Measurements from ENCODE around the gene GBP1.
"Not testable (repeated sequence)": the region's sequence is repeated elsewhere in the genome, so short reads cannot be mapped to it uniquely, and the experiment has no call there.

The GBP1 gene

GRCh38 chr1:89044970-89045721, 19.9 kb downstream of the GBP1 start:
- DNase-seq = no peak
- peaks cover 6% of the 10 kb centered on the region for H3K9me3 ChIP-seq (ENCODE audit: control insufficient read depth, low read length)

DNA sequence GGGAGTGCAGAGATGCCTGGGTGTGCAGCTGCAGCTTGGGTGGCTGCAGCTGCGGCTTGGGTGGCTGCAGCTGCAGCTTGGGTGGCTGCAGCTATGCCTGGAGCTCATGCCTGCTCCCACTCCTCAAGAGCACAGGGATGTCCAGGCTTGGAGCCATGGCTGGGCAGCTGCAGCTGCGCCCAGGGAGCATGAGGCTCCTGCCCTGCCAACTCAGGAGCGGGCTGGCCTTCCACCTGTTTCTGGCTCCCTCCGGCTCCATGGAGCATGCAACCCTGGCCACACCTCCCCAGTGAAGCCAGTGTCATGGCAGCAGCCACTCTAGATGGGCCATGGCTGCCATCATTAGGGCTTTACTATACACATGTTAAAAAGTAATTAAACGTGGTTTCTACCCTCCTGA, 21.1 kb downstream of the GBP1 start:
- DNase-seq = no peak
- no peaks in the 10 kb centered on the region for H3K27me3 ChIP-seq (replicated peaks; ENCODE audit: control insufficient read depth, insufficient read depth, low read length, poor library complexity, severe bottlenecking)
- peaks cover 6% of the 10 kb centered on the region for H3K9me3 ChIP-seq (ENCODE audit: control insufficient read depth, low read length)
- no peak overlapping the region for H3K4me3 ChIP-seq (ENCODE audit: insufficient read depth, low read depth, low read length, poor library complexity, severe bottlenecking)
- H3K36me3 ChIP-seq (ENCODE audit: control insufficient read depth, insufficient read depth, low read length) = no peaks in the 10 kb centered on the region
- no peak overlapping the region for H3K27ac ChIP-seq (ENCODE audit: insufficient read depth, low read length, poor library complexity, severe bottlenecking)
- no peaks in the 10 kb centered on the region for H3K4me1 ChIP-seq (ENCODE audit: control insufficient read depth, insufficient read depth, low read length, poor library complexity, severe bottlenecking)

More at GRCh38 chr1:89044970-89045721, 19.9 kb downstream of the GBP1 start:
- Histone ChIP-seq H3K4me1 (ENCODE audit: control insufficient read depth, insufficient read depth, low read length, poor library complexity, severe bottlenecking) (no peaks in the 10 kb centered on the region), H3K36me3 (ENCODE audit: control insufficient read depth, insufficient read depth, low read length) (no peaks in the 10 kb centered on the region), H3K4me3 (ENCODE audit: insufficient read depth, low read depth, low read length, poor library complexity, severe bottlenecking) (no peak overlapping the region), H3K27ac (ENCODE audit: insufficient read depth, low read length, poor library complexity, severe bottlenecking) (no peak overlapping the region), H3K27me3 (replicated peaks; ENCODE audit: control insufficient read depth, insufficient read depth, low read length, poor library complexity, severe bottlenecking) (no peaks in the 10 kb centered on the region)

DNA sequence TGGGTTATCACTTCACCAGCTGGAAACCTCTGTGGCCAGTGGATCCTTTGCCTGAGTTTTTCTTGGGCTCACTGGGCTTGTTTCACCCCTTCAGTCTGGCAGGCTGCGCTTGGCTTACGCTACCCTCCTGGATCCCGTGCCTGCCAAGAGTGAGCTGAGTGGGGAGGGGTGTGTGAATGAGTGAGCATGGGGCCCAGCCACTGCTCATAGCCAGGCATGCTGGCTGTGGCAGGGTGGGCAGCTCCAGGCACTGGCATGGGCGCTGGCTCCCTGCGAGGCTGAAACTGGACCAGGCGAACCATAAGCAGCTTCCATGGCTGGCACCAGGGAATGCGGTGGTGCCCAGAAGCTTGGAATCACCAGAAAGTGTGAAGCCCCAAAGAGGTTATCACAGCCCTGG, 22.5 kb downstream of the GBP1 start:
- Histone ChIP-seq H3K36me3 (ENCODE audit: control insufficient read depth, insufficient read depth, low read length) (no peaks in the 10 kb centered on the region), H3K4me1 (ENCODE audit: control insufficient read depth, insufficient read depth, low read length, poor library complexity, severe bottlenecking) (no peaks in the 10 kb centered on the region), H3K27ac (ENCODE audit: insufficient read depth, low read length, poor library complexity, severe bottlenecking) (no peak overlapping the region), H3K27me3 (replicated peaks; ENCODE audit: control insufficient read depth, insufficient read depth, low read length, poor library complexity, severe bottlenecking) (no peaks in the 10 kb centered on the region), H3K9me3 (ENCODE audit: control insufficient read depth, low read length) (peaks cover 6% of the 10 kb centered on the region), H3K4me3 (ENCODE audit: insufficient read depth, low read depth, low read length, poor library complexity, severe bottlenecking) (no peak overlapping the region)
- no peak for DNase-seq

GRCh38 chr1:89041721-89042120, 23.3 kb downstream of the GBP1 start:
- Histone ChIP-seq H3K4me1 (ENCODE audit: control insufficient read depth, insufficient read depth, low read length, poor library complexity, severe bottlenecking) (no peaks in the 10 kb centered on the region), H3K27ac (ENCODE audit: insufficient read depth, low read length, poor library complexity, severe bottlenecking) (no peak overlapping the region), H3K27me3 (replicated peaks; ENCODE audit: control insufficient read depth, insufficient read depth, low read length, poor library complexity, severe bottlenecking) (no peaks in the 10 kb centered on the region), H3K36me3 (ENCODE audit: control insufficient read depth, insufficient read depth, low read length) (no peaks in the 10 kb centered on the region), H3K9me3 (ENCODE audit: control insufficient read depth, low read length) (peaks cover 6% of the 10 kb centered on the region), H3K4me3 (ENCODE audit: insufficient read depth, low read depth, low read length, poor library complexity, severe bottlenecking) (no peak overlapping the region)
- no peak for DNase-seq

DNA sequence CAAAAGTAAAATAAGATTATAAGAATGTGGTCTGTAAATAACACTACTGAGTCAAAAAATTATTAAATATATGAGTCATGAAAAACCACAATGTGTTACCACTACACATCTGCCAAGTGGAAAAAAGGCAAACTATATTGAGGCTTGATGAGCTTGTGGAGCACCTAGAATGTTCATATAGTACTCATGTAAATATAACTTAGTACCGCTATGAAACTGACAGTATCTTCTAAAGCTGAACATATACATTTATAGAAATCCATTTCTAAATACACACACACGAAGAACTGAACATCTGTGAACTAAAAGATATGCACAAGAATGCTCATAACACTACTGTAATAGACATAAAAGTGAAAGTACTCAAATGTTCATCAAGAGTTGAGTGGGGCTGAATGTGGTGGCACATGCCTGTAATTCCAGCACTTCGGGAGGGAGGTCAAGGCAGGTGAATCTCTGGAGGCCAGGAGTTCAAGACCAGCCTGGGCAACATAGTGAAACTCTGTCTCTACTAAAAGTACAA, 23.8 kb downstream of the GBP1 start:
- Histone ChIP-seq H3K4me1 (ENCODE audit: control insufficient read depth, insufficient read depth, low read length, poor library complexity, severe bottlenecking) (no peaks in the 10 kb centered on the region), H3K27me3 (replicated peaks; ENCODE audit: control insufficient read depth, insufficient read depth, low read length, poor library complexity, severe bottlenecking) (no peaks in the 10 kb centered on the region), H3K9me3 (ENCODE audit: control insufficient read depth, low read length) (peaks cover 6% of the 10 kb centered on the region), H3K4me3 (ENCODE audit: insufficient read depth, low read depth, low read length, poor library complexity, severe bottlenecking) (no peak overlapping the region), H3K27ac (ENCODE audit: insufficient read depth, low read length, poor library complexity, severe bottlenecking) (no peak overlapping the region), H3K36me3 (ENCODE audit: control insufficient read depth, insufficient read depth, low read length) (no peaks in the 10 kb centered on the region)
- DNase-seq = no peak

DNA sequence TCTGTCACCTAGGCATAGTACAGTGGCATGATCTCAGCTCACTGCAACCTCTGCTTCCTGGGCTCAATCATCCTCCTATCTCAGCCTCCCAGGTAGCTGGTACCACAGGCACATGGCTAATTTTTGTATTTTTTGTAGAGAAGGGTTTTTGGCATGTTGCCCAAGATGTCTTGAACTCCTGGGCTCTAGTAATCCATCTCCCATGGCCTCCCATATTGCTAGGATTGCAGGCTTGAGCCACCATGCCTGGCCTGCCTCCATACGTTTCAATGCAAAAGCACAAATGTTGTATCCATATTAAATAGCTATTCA, 24.7 kb downstream of the GBP1 start:
- DNase-seq = no peak
- no peak overlapping the region for H3K27ac ChIP-seq (ENCODE audit: insufficient read depth, low read length, poor library complexity, severe bottlenecking)
- no peak overlapping the region for H3K4me3 ChIP-seq (ENCODE audit: insufficient read depth, low read depth, low read length, poor library complexity, severe bottlenecking)
- H3K36me3 ChIP-seq (ENCODE audit: control insufficient read depth, insufficient read depth, low read length) = no peaks in the 10 kb centered on the region
- no peaks in the 10 kb centered on the region for H3K27me3 ChIP-seq (replicated peaks; ENCODE audit: control insufficient read depth, insufficient read depth, low read length, poor library complexity, severe bottlenecking)
- peaks cover 6% of the 10 kb centered on the region for H3K9me3 ChIP-seq (ENCODE audit: control insufficient read depth, low read length)
- H3K4me1 ChIP-seq (ENCODE audit: control insufficient read depth, insufficient read depth, low read length, poor library complexity, severe bottlenecking) = peaks cover 3% of the 10 kb centered on the region

DNA sequence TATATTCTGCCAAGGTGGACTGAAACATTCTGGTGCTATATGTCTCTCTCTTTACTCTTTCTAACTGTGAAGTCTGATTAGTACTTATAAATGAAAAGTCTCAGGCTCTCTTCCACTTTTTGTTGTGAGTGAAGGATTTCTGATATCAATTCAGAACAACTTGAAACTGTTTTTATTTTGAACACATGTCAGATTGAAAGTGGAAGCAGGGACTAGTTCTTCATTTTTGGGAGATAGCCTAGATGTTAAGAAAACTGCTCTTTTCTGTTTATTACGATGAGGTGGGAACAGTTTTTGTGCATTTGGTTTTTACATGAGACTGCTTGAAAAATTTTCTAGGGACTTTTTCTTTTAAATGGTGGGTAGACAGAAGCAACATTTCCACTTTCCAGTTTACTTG, 27.8 kb downstream of the GBP1 start:
- Histone ChIP-seq H3K9me3 (ENCODE audit: control insufficient read depth, low read length) (no peaks in the 10 kb centered on the region), H3K36me3 (ENCODE audit: control insufficient read depth, insufficient read depth, low read length) (no peaks in the 10 kb centered on the region), H3K27ac (ENCODE audit: insufficient read depth, low read length, poor library complexity, severe bottlenecking) (no peak overlapping the region), H3K4me1 (ENCODE audit: control insufficient read depth, insufficient read depth, low read length, poor library complexity, severe bottlenecking) (peaks cover 16% of the 10 kb centered on the region), H3K4me3 (ENCODE audit: insufficient read depth, low read depth, low read length, poor library complexity, severe bottlenecking) (no peak overlapping the region), H3K27me3 (replicated peaks; ENCODE audit: control insufficient read depth, insufficient read depth, low read length, poor library complexity, severe bottlenecking) (no peaks in the 10 kb centered on the region)
- no peak for DNase-seq

DNA sequence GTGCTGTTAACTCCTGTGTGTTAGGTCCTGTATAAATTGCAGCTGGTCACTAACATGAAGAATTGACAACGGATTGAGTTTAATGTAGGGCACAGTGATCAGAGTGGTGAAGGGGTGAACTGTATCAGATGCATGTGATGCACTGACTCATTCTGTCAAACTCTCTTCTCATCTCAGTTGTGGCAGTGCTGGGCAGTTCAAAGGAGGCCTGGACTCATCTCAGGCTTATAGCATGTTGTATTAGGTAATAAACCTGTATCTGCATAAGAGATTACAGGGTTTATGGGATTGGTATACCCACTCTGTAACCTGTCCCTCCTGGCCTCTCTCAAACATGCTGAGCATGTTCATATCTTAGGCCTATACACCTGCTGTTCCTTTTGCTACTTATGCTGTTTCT, 29.9 kb downstream of the GBP1 start:
- H3K36me3 ChIP-seq (ENCODE audit: control insufficient read depth, insufficient read depth, low read length) = no peaks in the 10 kb centered on the region
- H3K4me3 ChIP-seq (ENCODE audit: insufficient read depth, low read depth, low read length, poor library complexity, severe bottlenecking) = no peak overlapping the region
- DNase-seq = no peak
- no peaks in the 10 kb centered on the region for H3K9me3 ChIP-seq (ENCODE audit: control insufficient read depth, low read length)
- H3K27me3 ChIP-seq (replicated peaks; ENCODE audit: control insufficient read depth, insufficient read depth, low read length, poor library complexity, severe bottlenecking) = no peaks in the 10 kb centered on the region
- H3K27ac ChIP-seq (ENCODE audit: insufficient read depth, low read length, poor library complexity, severe bottlenecking) = no peak overlapping the region
- peaks cover 16% of the 10 kb centered on the region for H3K4me1 ChIP-seq (ENCODE audit: control insufficient read depth, insufficient read depth, low read length, poor library complexity, severe bottlenecking)

DNA sequence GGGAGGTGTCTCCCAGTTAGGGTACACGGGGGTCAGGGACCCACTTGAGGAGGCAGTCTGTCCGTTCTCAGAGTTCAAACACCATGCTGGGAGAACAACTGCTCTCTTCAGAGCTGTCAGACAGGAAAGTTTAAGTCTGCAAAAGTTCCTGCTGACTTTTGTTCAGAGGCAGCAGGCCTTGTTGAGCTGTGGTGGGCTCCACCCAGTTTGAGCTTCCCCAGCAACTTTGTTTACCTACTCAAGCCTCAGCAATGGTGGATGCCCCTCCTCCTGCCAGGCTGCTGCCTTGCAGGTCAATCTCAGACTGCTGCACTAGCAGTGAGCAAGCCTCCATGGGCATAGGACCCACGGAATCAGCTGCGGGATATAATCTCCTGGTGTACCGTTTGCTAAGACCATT, 31.0 kb downstream of the GBP1 start:
- H3K27ac ChIP-seq (ENCODE audit: insufficient read depth, low read length, poor library complexity, severe bottlenecking) = peak overlapping the region; percentile 22
- DNase-seq; H3K9me3 ChIP-seq (ENCODE audit: control insufficient read depth, low read length); H3K36me3 ChIP-seq (ENCODE audit: control insufficient read depth, insufficient read depth, low read length); H3K4me3 ChIP-seq (ENCODE audit: insufficient read depth, low read depth, low read length, poor library complexity, severe bottlenecking); H3K27me3 ChIP-seq (replicated peaks; ENCODE audit: control insufficient read depth, insufficient read depth, low read length, poor library complexity, severe bottlenecking): not testable (repeated sequence)
- peaks cover 19% of the 10 kb centered on the region for H3K4me1 ChIP-seq (ENCODE audit: control insufficient read depth, insufficient read depth, low read length, poor library complexity, severe bottlenecking)

GRCh38 chr1:89029051-89029450, 36.0 kb downstream of the GBP1 start:
- H3K27me3 ChIP-seq (replicated peaks; ENCODE audit: control insufficient read depth, insufficient read depth, low read length, poor library complexity, severe bottlenecking); H3K36me3 ChIP-seq (ENCODE audit: control insufficient read depth, insufficient read depth, low read length); H3K4me3 ChIP-seq (ENCODE audit: insufficient read depth, low read depth, low read length, poor library complexity, severe bottlenecking); DNase-seq; H3K27ac ChIP-seq (ENCODE audit: insufficient read depth, low read length, poor library complexity, severe bottlenecking); H3K9me3 ChIP-seq (ENCODE audit: control insufficient read depth, low read length); H3K4me1 ChIP-seq (ENCODE audit: control insufficient read depth, insufficient read depth, low read length, poor library complexity, severe bottlenecking): not testable (repeated sequence)
